Measurements from ENCODE around the gene SULT1A1. TPM values are rescaled to one million over a fixed set of nuclear protein-coding genes. Genes with fewer than 3 reads are reported as not detected.

SULT1A1 gene
- total and polyA plus RNA-seq, 2 of the 8 experiments (the other 6 are each of a cell fraction or from before 2014, with no cell fraction given): 2.1 to 4.0 TPM

DNA sequence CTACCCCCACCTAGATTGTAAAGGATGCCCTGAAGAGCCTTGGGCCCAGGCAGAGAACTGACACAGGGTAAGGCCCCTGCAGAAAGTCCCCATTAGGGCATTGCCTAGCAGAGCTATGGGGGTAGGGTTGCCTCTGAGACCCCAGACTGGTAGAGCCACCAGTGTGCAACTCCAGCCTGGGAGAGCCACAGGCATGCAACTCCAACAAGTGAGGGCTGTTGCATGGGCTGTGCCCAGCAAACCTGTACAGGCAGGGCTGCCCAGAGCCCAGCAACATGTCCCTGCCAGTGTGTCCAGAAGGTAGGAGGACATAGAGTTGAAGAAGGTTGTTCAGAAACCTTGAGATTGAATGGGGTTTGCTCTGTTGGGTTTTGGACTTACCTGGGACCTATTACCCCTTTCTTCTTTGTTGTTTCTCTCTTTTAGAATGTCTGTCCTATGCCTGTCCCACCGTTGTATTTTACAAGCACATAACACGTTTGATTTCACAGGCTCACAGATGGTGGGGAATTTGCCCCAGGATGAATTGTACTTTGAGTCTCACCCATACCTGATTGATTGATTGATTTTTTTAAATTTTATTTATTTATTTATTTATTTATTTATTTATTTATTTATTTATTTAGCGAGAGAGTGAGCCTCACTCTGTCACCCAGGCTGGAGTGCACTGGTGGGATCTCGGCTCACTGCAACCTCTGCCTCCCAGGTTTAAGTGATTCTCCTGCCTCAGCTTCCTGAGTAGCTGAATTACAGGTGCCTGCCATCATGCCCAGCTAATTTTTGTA, 39.7 kb downstream of the SULT1A1 start (continued):
- TF ChIP-seq SP4 (IDR thresholded peaks at IDR 0.05; ENCODE audit: low read length) (no peak), SP1 (IDR thresholded peaks at IDR 0.05; ENCODE audit: low read depth, low read length) (no peak), HDAC6 (IDR thresholded peaks at IDR 0.05; ENCODE audit: low read depth, low read length) (no peak), SP2 (IDR thresholded peaks at IDR 0.05; ENCODE audit: low read length) (no peak), HDAC2 (IDR thresholded peaks at IDR 0.05; ENCODE audit: borderline replicate concordance in 1 of 2, low read depth in 2 of 2, low read length in 2 of 2) (no peak), CTBP2 (IDR thresholded peaks at IDR 0.05; ENCODE audit: borderline replicate concordance, insufficient read depth, insufficient read length, low read length) (no peak), POLR2AphosphoS5 (IDR thresholded peaks at IDR 0.05; ENCODE audit: low read depth, low read length) (no peak), RNF2 (IDR thresholded peaks at IDR 0.05; ENCODE audit: borderline replicate concordance, low read depth, low read length, missing control alignments, poor library complexity, severe bottlenecking) (no peak)

Measured in H1 (cell line).